Adrenal gland (tissue), 12 donors: ENCODE measurements around the gene GHRH. TPM values are rescaled to one million over a fixed set of nuclear protein-coding genes. Genes with fewer than 3 reads are reported as not detected.

Source experiments
- DNase-seq, 7 donors: peaks; one replicate each; pipeline ENCODE4 v3.0.0-alpha.2; 2019 to 2020
- H3K27ac ChIP-seq, 5 donors: fragments of 200-600 bp; sonication (generic) in 4 of 5; 1 replicate in 3 of 5; 2 replicates in 2 of 5; pipeline versions ENCODE4 v1.5.1 to v1.8.0; 2016 to 2020; ENCODE audit warnings: mild to moderate bottlenecking in 1 of 5
- H3K27me3 ChIP-seq: fragments of 200-600 bp; 2 replicates; pipeline ENCODE4 v1.8.0; 2021
- H3K36me3 ChIP-seq, 2 donors: fragments of 200-600 bp; replicated peaks in 1 of 2; 1 replicate in 1 of 2; 2 replicates in 1 of 2; pipeline versions ENCODE4 v1.5.1 to v1.8.0; 2018 to 2022
- H3K4me1 ChIP-seq, 2 donors: fragments of 200-600 bp; replicated peaks in 1 of 2; 1 replicate in 1 of 2; 2 replicates in 1 of 2; pipeline versions ENCODE4 v1.5.1 to v1.8.0; 2018 to 2021
- H3K4me3 ChIP-seq, 4 donors: fragments of 200-600 bp; sonication (generic) in 3 of 4; one replicate each; pipeline ENCODE4 v1.5.1; 2016 to 2018
- H3K9me3 ChIP-seq, 3 donors: fragments of 200-600 bp; sonication (generic) in 1 of 3; replicated peaks in 1 of 3; 1 replicate in 2 of 3; 2 replicates in 1 of 3; pipeline versions ENCODE4 v1.5.1 to v1.8.0; 2016 to 2021
- CTCF ChIP-seq, 6 experiments: fragments of 450-650 bp in 4 of 6; fragments of 200-600 bp in 2 of 6; sonication (generic) in 1 of 6; IDR thresholded peaks; 1 replicate in 5 of 6; 2 replicates in 1 of 6; pipeline versions ENCODE4 v1.5.1 to v1.8.0; 2016 to 2021; ENCODE audit warnings: antibody characterized with exemption in 6 of 6, mild to moderate bottlenecking in 2 of 6, moderate library complexity in 1 of 6
- POLR2A ChIP-seq, 2 donors: fragments of 450-650 bp; IDR thresholded peaks; one replicate each; pipeline ENCODE4 v1.6.1; 2017; ENCODE audit warnings: antibody characterized with exemption in 2 of 2, mild to moderate bottlenecking in 2 of 2, moderate library complexity in 1 of 2
- WGBS, 4 donors: extraction: QIAGEN DNeasy Blood & Tissue Kit in 2 of 4; methylation state at CpG; one replicate each; pipeline versions ENCODE4 v1.1.5 to v1.1.7; 2013 to 2017; 5-methylcytosine and 5-hydroxymethylcytosine counted together
- intact Hi-C, 2 donors: fragments of 100-400 bp; cut with DNase I; formaldehyde crosslinking; loops; one replicate each; pipeline versions ENCODE4 v1.14.1 to v1.15.0; 2022 to 2023
- polyA plus RNA-seq, 3 donors: library from polyadenylated mRNA; stranded (reverse); fragments of 200-250 nt in 2 of 3; fragments of 350-450 nt in 1 of 3; fragmentation: Illumina TruSeq in 1 of 3; extraction: RNeasy Lipid Tissue Mini Kit (QIAGEN cat#74804) in 1 of 3; gene quantifications; one replicate each; pipeline ENCODE4 v1.2.3, GENCODE V29; 2013 to 2014
- total RNA-seq, 9 donors: library from RNA; depleted of rRNA in 4 of 9; stranded (reverse); fragments of >200 nt in 4 of 9; fragments of 120-200 nt in 1 of 9; fragmentation: NEBNext Ultra II Directional in 1 of 9; extraction: Animal tissue kit (Norgen Biotek cat#: 25700) in 1 of 9; gene quantifications; one replicate each; pipeline versions ENCODE4 v1.1.0 to v1.2.4, GENCODE V29; 2013 to 2023
- donor health status: healthy with polysubstance abuse.
- donor health status: Bipolar disorder and iron deficiency.
- donor health status: DM: yes; HTN: yes; CAD: no.
- donor health status: DM: no; HTN: no; CAD: no.
- donor health status: DM: no; HTN: no; CAD: no.
- donor health status: DM: yes; HTN: yes; CAD: no.

Gene GHRH
- total and polyA plus RNA-seq, 12 donors: 0.91 to 26.1 TPM; not detected in 10

GRCh38 chr20:37218976-37219375, 42.6 kb downstream of the GHRH start:
- WGBS, 4 donors: 73 to 87% (median 74%) methylated on average over 4 of the region's 4 CpGs
- intact Hi-C loops: no loop called here
- Histone ChIP-seq H3K27me3 (no peaks in the 10 kb centered on the region), H3K27ac (no peak overlapping the region), H3K4me1 (peaks cover 4 to 20% of the 10 kb centered on the region in 2 donors), H3K4me3 (no peak overlapping the region), H3K36me3 (peaks cover 0 to 27% of the 10 kb centered on the region in 2 donors), H3K9me3 (no peaks in the 10 kb centered on the region)
- TF ChIP-seq POLR2A (IDR thresholded peaks at IDR 0.05): no peak
- TF ChIP-seq CTCF (IDR thresholded peaks at IDR 0.05): no peak
- DNase-seq: no peak

- intact Hi-C loops: no loop called here
- peaks cover 0 to 27% of the 10 kb centered on the region in 2 donors for H3K36me3 ChIP-seq
- 93 to 99% (median 96%) methylated on average over 4 of the region's 4 CpGs for WGBS, 4 donors
These were observed 43.2 kb downstream of the GHRH start for GRCh38 chr20:37218441-37218840.

GRCh38 chr20:37209661-37210314, 51.8 kb downstream of the GHRH start:
- Histone ChIP-seq H3K36me3 (peaks cover 0 to 83% of the 10 kb centered on the region in 2 donors), H3K4me1 (peaks cover 0 to 9% of the 10 kb centered on the region in 2 donors), H3K27me3 (no peaks in the 10 kb centered on the region), H3K27ac (peak overlapping the region in 4 of 5 donors; percentile 29 to 59 (median 44)), H3K9me3 (no peaks in the 10 kb centered on the region), H3K4me3 (no peak overlapping the region)
- intact Hi-C loops: no loop called here
- peak; percentile 39 to 68 (median 61) for DNase-seq
- WGBS, 4 donors: 56 to 65% (median 61%) methylated on average over 6 of the region's 6 CpGs
- TF ChIP-seq POLR2A (IDR thresholded peaks at IDR 0.05) (no peak), CTCF (IDR thresholded peaks at IDR 0.05) (no peak)

More at GRCh38 chr20:37218441-37218840, 43.2 kb downstream of the GHRH start:
- Histone ChIP-seq H3K27me3 (no peaks in the 10 kb centered on the region), H3K4me3 (no peak overlapping the region), H3K27ac (no peak overlapping the region), H3K9me3 (no peaks in the 10 kb centered on the region), H3K4me1 (peaks cover 4 to 16% of the 10 kb centered on the region in 2 donors)
- DNase-seq: no peak
- TF ChIP-seq CTCF (IDR thresholded peaks at IDR 0.05) (no peak), POLR2A (IDR thresholded peaks at IDR 0.05) (no peak)

- H3K4me3 ChIP-seq: no peak overlapping the region
- peaks cover 0 to 9% of the 10 kb centered on the region in 2 donors for H3K4me1 ChIP-seq
- peaks cover 0 to 89% of the 10 kb centered on the region in 2 donors for H3K36me3 ChIP-seq
- H3K27me3 ChIP-seq: no peaks in the 10 kb centered on the region
- peak overlapping the region in 3 of 5 donors; percentile 29 to 48 (median 41) for H3K27ac ChIP-seq
- intact Hi-C loops: no loop called here
- WGBS, 4 donors: 95 to 100% (median 97%) methylated on average over 3 of the region's 3 CpGs
- no peak for TF ChIP-seq POLR2A (IDR thresholded peaks at IDR 0.05)
- no peak for TF ChIP-seq CTCF (IDR thresholded peaks at IDR 0.05)
- no peaks in the 10 kb centered on the region for H3K9me3 ChIP-seq
- DNase-seq: peak in 1 of 7 donors; percentile 24
These were observed 52.4 kb downstream of the GHRH start for GRCh38 chr20:37209193-37209592.
